ENCODE results near the gene SELENOH. TPM values are rescaled to one million over a fixed set of nuclear protein-coding genes. Genes with fewer than 3 reads are reported as not detected.

Gene SELENOH
- total RNA-seq, 1 donor from 2014 or later, result 123 TPM

DNA sequence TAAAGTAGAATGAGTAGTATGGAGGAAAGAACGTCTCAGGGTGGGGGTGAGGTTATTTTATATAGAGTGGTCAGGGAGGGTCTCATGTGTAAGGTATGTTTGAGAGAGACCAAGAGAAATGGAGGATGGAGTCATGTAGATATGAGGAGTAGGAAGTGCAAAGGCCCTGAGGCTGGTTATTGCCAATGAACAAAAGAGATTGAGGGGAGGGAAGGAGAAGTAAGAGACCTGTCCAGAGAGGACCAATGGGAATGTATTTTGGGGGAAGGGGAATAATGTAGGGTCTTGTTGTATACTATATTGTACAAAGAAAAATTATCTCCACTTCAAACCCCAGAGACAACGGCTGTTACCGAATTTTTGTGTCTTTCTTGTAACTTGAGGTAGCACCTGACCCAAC is 30.1 kb downstream of the SELENOH start:
- Histone ChIP-seq H3K4me3 (ENCODE audit: insufficient read depth, low read depth, low read length) (no peak overlapping the region), H3K27me3 (ENCODE audit: insufficient read depth, low read length) (no peaks in the 10 kb centered on the region), H3K79me2 (ENCODE audit: insufficient read depth, low read length) (peaks cover 98% of the 10 kb centered on the region), H4K20me1 (ENCODE audit: insufficient read depth, low read length) (peaks cover 91% of the 10 kb centered on the region), H3K9me3 (ENCODE audit: insufficient read depth, low read depth, low read length) (no peaks in the 10 kb centered on the region), H3K36me3 (ENCODE audit: insufficient read depth, low read length) (no peaks in the 10 kb centered on the region), H3K4me1 (ENCODE audit: insufficient read depth, low read length) (peaks cover 18% of the 10 kb centered on the region), H3K27ac (ENCODE audit: low read depth, low read length) (no peak overlapping the region), H3K9ac (ENCODE audit: low read length) (no peak overlapping the region), H3K4me2 (ENCODE audit: low read length) (no peak overlapping the region), H2AFZ (ENCODE audit: low read depth, low read length) (no peak overlapping the region)
- DNase-seq (ENCODE audit: low read depth), result no peak
- Mint-ChIP-seq H3K9me3 (ENCODE audit: unreplicated experiment) (no peaks in the 10 kb centered on the region), H3K4me3 (ENCODE audit: unreplicated experiment) (peak overlapping the region; percentile 15), H3K27ac (ENCODE audit: unreplicated experiment) (no peak overlapping the region), H3K36me3 (ENCODE audit: low read depth, unreplicated experiment) (peaks cover 25% of the 10 kb centered on the region), H3K27me3 (ENCODE audit: low read depth, unreplicated experiment) (no peaks in the 10 kb centered on the region), H3K4me1 (ENCODE audit: low read depth, unreplicated experiment) (peaks cover 51% of the 10 kb centered on the region)
- FAIRE-seq, result no peak
- TF ChIP-seq, protein P1, sequence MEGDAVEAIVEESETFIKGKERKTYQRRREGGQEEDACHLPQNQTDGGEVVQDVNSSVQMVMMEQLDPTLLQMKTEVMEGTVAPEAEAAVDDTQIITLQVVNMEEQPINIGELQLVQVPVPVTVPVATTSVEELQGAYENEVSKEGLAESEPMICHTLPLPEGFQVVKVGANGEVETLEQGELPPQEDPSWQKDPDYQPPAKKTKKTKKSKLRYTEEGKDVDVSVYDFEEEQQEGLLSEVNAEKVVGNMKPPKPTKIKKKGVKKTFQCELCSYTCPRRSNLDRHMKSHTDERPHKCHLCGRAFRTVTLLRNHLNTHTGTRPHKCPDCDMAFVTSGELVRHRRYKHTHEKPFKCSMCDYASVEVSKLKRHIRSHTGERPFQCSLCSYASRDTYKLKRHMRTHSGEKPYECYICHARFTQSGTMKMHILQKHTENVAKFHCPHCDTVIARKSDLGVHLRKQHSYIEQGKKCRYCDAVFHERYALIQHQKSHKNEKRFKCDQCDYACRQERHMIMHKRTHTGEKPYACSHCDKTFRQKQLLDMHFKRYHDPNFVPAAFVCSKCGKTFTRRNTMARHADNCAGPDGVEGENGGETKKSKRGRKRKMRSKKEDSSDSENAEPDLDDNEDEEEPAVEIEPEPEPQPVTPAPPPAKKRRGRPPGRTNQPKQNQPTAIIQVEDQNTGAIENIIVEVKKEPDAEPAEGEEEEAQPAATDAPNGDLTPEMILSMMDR (IDR thresholded peaks at IDR 0.05; ENCODE audit: insufficient read depth, low read depth, low read length), result no peak
- TF ChIP-seq EZH2 (IDR thresholded peaks at IDR 0.05; ENCODE audit: insufficient read depth, low read length), result no peak

DNA sequence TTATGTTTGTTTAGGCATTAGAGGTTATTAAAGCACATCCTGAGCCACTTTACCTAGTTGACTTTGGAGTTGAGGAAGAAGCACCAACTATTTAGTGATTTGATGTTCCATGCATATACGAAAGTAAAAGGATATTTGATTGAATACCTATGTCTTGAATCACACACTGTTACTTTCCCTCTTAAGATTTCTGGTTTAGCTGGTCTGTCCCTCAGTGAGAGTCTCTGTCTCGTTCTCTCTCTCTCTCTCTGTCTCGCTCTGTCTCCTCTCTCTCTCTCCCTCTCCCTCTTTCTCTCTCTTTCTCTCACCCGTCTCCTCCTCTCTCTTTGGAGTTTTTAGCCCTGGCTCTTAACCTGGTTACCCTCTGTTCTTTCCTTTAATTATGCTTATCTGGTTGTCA is 31.3 kb downstream of the SELENOH start:
- Mint-ChIP-seq H3K36me3 (ENCODE audit: low read depth, unreplicated experiment) (peaks cover 20% of the 10 kb centered on the region), H3K27me3 (ENCODE audit: low read depth, unreplicated experiment) (no peaks in the 10 kb centered on the region), H3K27ac (ENCODE audit: unreplicated experiment) (peak overlapping the region; percentile 93), H3K4me1 (ENCODE audit: low read depth, unreplicated experiment) (peaks cover 58% of the 10 kb centered on the region), H3K9me3 (ENCODE audit: unreplicated experiment) (no peaks in the 10 kb centered on the region), H3K4me3 (ENCODE audit: unreplicated experiment) (peak overlapping the region; percentile 58)
- H3K9ac ChIP-seq (ENCODE audit: low read length), result no peak overlapping the region
- H3K4me2 ChIP-seq (ENCODE audit: low read length), result peak overlapping the region; percentile 59
- no peaks in the 10 kb centered on the region for H3K36me3 ChIP-seq (ENCODE audit: insufficient read depth, low read length)
- peak; percentile 57 for DNase-seq (ENCODE audit: low read depth)
- TF ChIP-seq EZH2 (IDR thresholded peaks at IDR 0.05; ENCODE audit: insufficient read depth, low read length), result no peak
- TF ChIP-seq, protein P1 (IDR thresholded peaks at IDR 0.05; ENCODE audit: insufficient read depth, low read depth, low read length), result no peak
- no peaks in the 10 kb centered on the region for H3K27me3 ChIP-seq (ENCODE audit: insufficient read depth, low read length)
- H4K20me1 ChIP-seq (ENCODE audit: insufficient read depth, low read length), result peaks cover 91% of the 10 kb centered on the region
- H3K27ac ChIP-seq (ENCODE audit: low read depth, low read length), result no peak overlapping the region
- H3K4me1 ChIP-seq (ENCODE audit: insufficient read depth, low read length), result peaks cover 30% of the 10 kb centered on the region
- no peak overlapping the region for H3K4me3 ChIP-seq (ENCODE audit: insufficient read depth, low read depth, low read length)
- no peak for FAIRE-seq
- H3K79me2 ChIP-seq (ENCODE audit: insufficient read depth, low read length), result peaks cover 98% of the 10 kb centered on the region
- H3K9me3 ChIP-seq (ENCODE audit: insufficient read depth, low read depth, low read length), result no peaks in the 10 kb centered on the region
- no peak overlapping the region for H2AFZ ChIP-seq (ENCODE audit: low read depth, low read length)

DNA sequence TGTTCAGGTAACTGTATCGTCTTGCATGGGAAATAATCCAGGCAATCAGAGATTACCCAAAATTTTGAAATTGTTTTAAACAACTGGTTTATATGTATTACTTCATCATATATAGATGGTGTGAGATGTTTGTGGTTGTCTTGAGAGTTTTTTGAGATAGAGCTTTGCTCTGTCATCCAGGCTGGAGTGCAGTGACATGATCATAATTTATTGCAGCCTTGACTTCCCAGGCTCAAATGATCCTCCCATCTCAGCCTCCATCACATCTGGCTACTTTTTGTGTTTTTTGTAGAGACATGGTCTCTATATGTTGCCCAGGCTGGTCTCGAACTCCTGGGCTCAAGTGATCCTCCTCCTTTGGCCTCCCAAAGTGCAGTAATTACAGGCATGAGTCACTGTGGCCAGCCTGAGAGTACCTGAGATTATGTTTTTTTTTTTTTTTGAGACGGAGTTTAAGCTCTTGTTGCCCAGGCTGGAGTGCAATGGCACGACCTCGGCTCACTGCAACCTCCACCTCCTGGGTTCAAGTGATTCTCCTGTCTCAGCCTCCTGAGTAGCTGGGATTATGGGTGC is 31.8 kb downstream of the SELENOH start:
- H3K4me2 ChIP-seq (ENCODE audit: low read length), result peak overlapping the region; percentile 59
- peaks cover 61% of the 10 kb centered on the region for H3K4me1 Mint-ChIP-seq (ENCODE audit: low read depth, unreplicated experiment)
- no peak overlapping the region for H3K27ac ChIP-seq (ENCODE audit: low read depth, low read length)
- H3K36me3 ChIP-seq (ENCODE audit: insufficient read depth, low read length), result no peaks in the 10 kb centered on the region
- DNase-seq (ENCODE audit: low read depth) (no peak), FAIRE-seq (no peak)
- TF ChIP-seq EZH2 (IDR thresholded peaks at IDR 0.05; ENCODE audit: insufficient read depth, low read length), result no peak
- TF ChIP-seq, protein P1 (IDR thresholded peaks at IDR 0.05; ENCODE audit: insufficient read depth, low read depth, low read length), result no peak
- peak overlapping the region; percentile 93 for H3K27ac Mint-ChIP-seq (ENCODE audit: unreplicated experiment)
- H3K9me3 ChIP-seq (ENCODE audit: insufficient read depth, low read depth, low read length), result no peaks in the 10 kb centered on the region
- no peak overlapping the region for H2AFZ ChIP-seq (ENCODE audit: low read depth, low read length)
- peaks cover 98% of the 10 kb centered on the region for H3K79me2 ChIP-seq (ENCODE audit: insufficient read depth, low read length)
- no peak overlapping the region for H3K4me3 ChIP-seq (ENCODE audit: insufficient read depth, low read depth, low read length)
- H3K4me3 Mint-ChIP-seq (ENCODE audit: unreplicated experiment), result peak overlapping the region; percentile 58
- peaks cover 91% of the 10 kb centered on the region for H4K20me1 ChIP-seq (ENCODE audit: insufficient read depth, low read length)
- peaks cover 36% of the 10 kb centered on the region for H3K4me1 ChIP-seq (ENCODE audit: insufficient read depth, low read length)
- no peaks in the 10 kb centered on the region for H3K27me3 Mint-ChIP-seq (ENCODE audit: low read depth, unreplicated experiment)
- H3K9me3 Mint-ChIP-seq (ENCODE audit: unreplicated experiment), result no peaks in the 10 kb centered on the region
- H3K27me3 ChIP-seq (ENCODE audit: insufficient read depth, low read length), result no peaks in the 10 kb centered on the region
- no peak overlapping the region for H3K9ac ChIP-seq (ENCODE audit: low read length)
- peaks cover 17% of the 10 kb centered on the region for H3K36me3 Mint-ChIP-seq (ENCODE audit: low read depth, unreplicated experiment)
